ENCODE data around the gene IDS.
"Not testable (repeated sequence)": the region's sequence is repeated elsewhere in the genome, so short reads cannot be mapped to it uniquely, and the experiment has no call there.

Gene IDS

GRCh38 chrX:149497054-149497453 is 8.1 kb downstream of the IDS start:
- DNase-seq = no peak

GRCh38 chrX:149495573-149496071 is 9.5 kb downstream of the IDS start:
- no peak for DNase-seq

- DNase-seq = no peak
These were observed 10.1 kb downstream of the IDS start for GRCh38 chrX:149494844-149495565.

- DNase-seq = no peak
These were observed 11.2 kb downstream of the IDS start for GRCh38 chrX:149493567-149494562.

- no peak for DNase-seq
These were observed 13.3 kb downstream of the IDS start for GRCh38 chrX:149491812-149492211.

- DNase-seq = no peak
These were observed 15.0 kb downstream of the IDS start for GRCh38 chrX:149490100-149490499.

GRCh38 chrX:149488411-149489052 is 16.6 kb downstream of the IDS start:
- DNase-seq = not testable (repeated sequence)

GRCh38 chrX:149488008-149488407 is 17.1 kb downstream of the IDS start:
- DNase-seq = not testable (repeated sequence)

- no peak for DNase-seq
These were observed 17.8 kb downstream of the IDS start for GRCh38 chrX:149487292-149487691.

- no peak for DNase-seq
These were observed 28.6 kb downstream of the IDS start for GRCh38 chrX:149476513-149476912.

- DNase-seq = peak; percentile 5 to 31 (median 19)
These were observed 31.1 kb downstream of the IDS start for GRCh38 chrX:149473966-149474365.

- DNase-seq = peak in 2 of 3 donors; percentile 8 to 25
These were observed 32.0 kb downstream of the IDS start for GRCh38 chrX:149473092-149473491.

- peak; percentile 61 to 70 (median 62) for DNase-seq
These were observed 32.5 kb downstream of the IDS start for GRCh38 chrX:149472625-149473024.

- no peak for DNase-seq
These were observed 33.7 kb downstream of the IDS start for GRCh38 chrX:149471397-149471796.

- DNase-seq = peak; percentile 71 to 84 (median 80)
These were observed 34.2 kb downstream of the IDS start for GRCh38 chrX:149470955-149471354.

- no peak for DNase-seq
These were observed 35.7 kb downstream of the IDS start for GRCh38 chrX:149469406-149469805.

GRCh38 chrX:149467920-149468319 is 37.2 kb downstream of the IDS start:
- DNase-seq = no peak

GRCh38 chrX:149467461-149467860 is 37.6 kb downstream of the IDS start:
- DNase-seq = no peak

- no peak for DNase-seq
These were observed 42.3 kb downstream of the IDS start for GRCh38 chrX:149462849-149463248.

- no peak for DNase-seq
These were observed 43.4 kb downstream of the IDS start for GRCh38 chrX:149461746-149462145.

- no peak for DNase-seq
These were observed 46.5 kb downstream of the IDS start for GRCh38 chrX:149458586-149458985.

- no peak for DNase-seq
These were observed 48.4 kb downstream of the IDS start for GRCh38 chrX:149456476-149457245.
